Suprapubic skin (tissue), 3 donors: ENCODE data around the gene FER.
"Not testable (repeated sequence)": the region's sequence is repeated elsewhere in the genome, so short reads cannot be mapped to it uniquely, and the experiment has no call there.

Source experiments
- POLR2A ChIP-seq, 2 donors: fragments of 450-650 bp; IDR thresholded peaks; one replicate each; pipeline ENCODE4 v1.6.1; 2017; ENCODE audit warnings: antibody characterized with exemption in 2 of 2, mild to moderate bottlenecking in 2 of 2, moderate library complexity in 2 of 2
- TF ChIP-seq, protein P1 (sequence below), 2 donors: fragments of 200-600 bp in 1 of 2; fragments of 450-650 bp in 1 of 2; sonication (generic) in 1 of 2; IDR thresholded peaks; one replicate each; pipeline ENCODE4 v1.5.1; 2016 to 2019; ENCODE audit warnings: antibody characterized with exemption in 2 of 2, mild to moderate bottlenecking in 1 of 2, moderate library complexity in 1 of 2

DNA sequence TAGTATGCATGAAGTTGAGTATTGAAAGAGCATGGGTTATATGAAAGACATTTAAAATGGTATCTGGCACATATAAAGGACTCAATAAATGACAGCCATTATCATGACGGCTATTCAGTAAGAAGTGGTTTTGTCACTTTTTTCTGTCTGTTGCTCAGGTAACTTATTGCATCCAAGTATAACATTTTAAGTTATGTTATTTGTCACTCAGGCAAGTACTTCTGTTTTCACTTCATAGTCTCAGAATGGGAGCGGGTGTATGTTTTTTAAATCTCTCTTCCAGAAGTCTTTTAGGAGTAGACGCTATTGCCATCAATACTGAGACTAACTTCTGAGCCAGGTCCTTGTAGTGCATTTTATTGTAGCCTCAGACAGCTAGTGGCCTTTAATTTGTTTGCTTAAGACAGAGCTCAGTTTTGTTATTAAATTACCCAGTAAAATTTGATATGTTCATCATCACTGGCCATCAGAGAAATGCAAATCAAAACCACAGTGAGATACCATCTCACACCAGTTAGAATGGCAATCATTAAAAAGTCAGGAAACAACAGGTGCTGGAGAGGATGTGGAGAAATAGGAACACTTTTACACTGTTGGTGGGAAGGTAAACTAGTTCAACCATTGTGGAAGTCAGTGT, 423.9 kb downstream of the FER start:
- TF ChIP-seq, protein P1, sequence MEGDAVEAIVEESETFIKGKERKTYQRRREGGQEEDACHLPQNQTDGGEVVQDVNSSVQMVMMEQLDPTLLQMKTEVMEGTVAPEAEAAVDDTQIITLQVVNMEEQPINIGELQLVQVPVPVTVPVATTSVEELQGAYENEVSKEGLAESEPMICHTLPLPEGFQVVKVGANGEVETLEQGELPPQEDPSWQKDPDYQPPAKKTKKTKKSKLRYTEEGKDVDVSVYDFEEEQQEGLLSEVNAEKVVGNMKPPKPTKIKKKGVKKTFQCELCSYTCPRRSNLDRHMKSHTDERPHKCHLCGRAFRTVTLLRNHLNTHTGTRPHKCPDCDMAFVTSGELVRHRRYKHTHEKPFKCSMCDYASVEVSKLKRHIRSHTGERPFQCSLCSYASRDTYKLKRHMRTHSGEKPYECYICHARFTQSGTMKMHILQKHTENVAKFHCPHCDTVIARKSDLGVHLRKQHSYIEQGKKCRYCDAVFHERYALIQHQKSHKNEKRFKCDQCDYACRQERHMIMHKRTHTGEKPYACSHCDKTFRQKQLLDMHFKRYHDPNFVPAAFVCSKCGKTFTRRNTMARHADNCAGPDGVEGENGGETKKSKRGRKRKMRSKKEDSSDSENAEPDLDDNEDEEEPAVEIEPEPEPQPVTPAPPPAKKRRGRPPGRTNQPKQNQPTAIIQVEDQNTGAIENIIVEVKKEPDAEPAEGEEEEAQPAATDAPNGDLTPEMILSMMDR (IDR thresholded peaks at IDR 0.05) = not testable (repeated sequence)
- TF ChIP-seq POLR2A (IDR thresholded peaks at IDR 0.05) = not testable (repeated sequence)
